CD4-positive, CD25-positive, alpha-beta regulatory T cell (primary cell): ENCODE data around the gene TSPAN9. TPM values are rescaled to one million over a fixed set of nuclear protein-coding genes. Genes with fewer than 3 reads are reported as not detected.

Source experiments
- ATAC-seq, 2 donors: fragments of 150-1000 bp; cut with Tn5 transposase; one replicate each; pipeline ENCODE4 v1.10.0; 2021; ENCODE audit warnings: low read depth in 2 of 2, moderate number of reproducible peaks in 2 of 2, moderate library complexity in 1 of 2
- DNase-seq, 3 donors: peaks; one replicate each; pipeline versions ENCODE4 v3.0.0 to v3.0.0-alpha.2; 2012 to 2022; ENCODE audit warnings: mixed read lengths in 1 of 3
- H3K27ac ChIP-seq: one replicate; pipeline ENCODE4 v1.7.0; 2013; ENCODE audit warnings: mild to moderate bottlenecking, low read length; ENCODE audit not compliant: insufficient read depth, poor library complexity, severe bottlenecking
- H3K27me3 ChIP-seq: one replicate; pipeline ENCODE4 v1.7.0; 2013; ENCODE audit warnings: low read length; ENCODE audit not compliant: control insufficient read depth, insufficient read depth
- H3K36me3 ChIP-seq: one replicate; pipeline ENCODE4 v1.7.0; 2013; ENCODE audit warnings: mild to moderate bottlenecking, low read length, moderate library complexity; ENCODE audit not compliant: control insufficient read depth, insufficient read depth
- H3K4me1 ChIP-seq: 2 replicates; pipeline ENCODE4 v1.7.0; 2013; ENCODE audit warnings: mild to moderate bottlenecking, low read length; ENCODE audit not compliant: insufficient read depth, control insufficient read depth, poor library complexity, severe bottlenecking
- H3K4me3 ChIP-seq: one replicate; pipeline ENCODE4 v1.7.0; 2013; ENCODE audit warnings: low read depth, mild to moderate bottlenecking, low read length, moderate library complexity
- H3K9me3 ChIP-seq, 2 experiments: 1 replicate in 1 of 2; 2 replicates in 1 of 2; pipeline ENCODE4 v1.7.0; 2013; ENCODE audit warnings: low read length in 2 of 2, mild to moderate bottlenecking in 1 of 2, moderate library complexity in 1 of 2; ENCODE audit not compliant: control insufficient read depth in 2 of 2
- H3K27ac Mint-ChIP-seq, 3 donors: one replicate each; pipeline ENCODE4 v1.8.0; 2020 to 2022; ENCODE audit warnings: mild to moderate bottlenecking in 3 of 3, mixed read lengths in 3 of 3, moderate library complexity in 2 of 3
- H3K27me3 Mint-ChIP-seq: one replicate; pipeline ENCODE4 v1.8.0; 2022; ENCODE audit warnings: mild to moderate bottlenecking, mixed read lengths
- H3K36me3 Mint-ChIP-seq: one replicate; pipeline ENCODE4 v1.8.0; 2020; ENCODE audit warnings: mixed read lengths
- H3K4me1 Mint-ChIP-seq, 4 donors: one replicate each; pipeline ENCODE4 v1.8.0; 2020 to 2022; ENCODE audit warnings: mixed read lengths in 4 of 4, mild to moderate bottlenecking in 1 of 4
- H3K4me3 Mint-ChIP-seq, 4 donors: one replicate each; pipeline ENCODE4 v1.8.0; 2020 to 2022; ENCODE audit warnings: mild to moderate bottlenecking in 4 of 4, mixed read lengths in 4 of 4, moderate library complexity in 3 of 4
- H3K9me3 Mint-ChIP-seq, 7 donors: one replicate each; pipeline ENCODE4 v1.8.0; 2020 to 2022; ENCODE audit warnings: mixed read lengths in 7 of 7, mild to moderate bottlenecking in 3 of 7, moderate library complexity in 2 of 7
- polyA plus RNA-seq, 4 donors: library from polyadenylated mRNA; unstranded; fragments of 300-500 nt; fragmentation: Illumina TruSeq; gene quantifications; one replicate each; pipeline ENCODE4 v1.2.3, GENCODE V29; 2021
- total RNA-seq: library from RNA; stranded (reverse); gene quantifications from one replicate; pipeline ENCODE4 v1.2.3, GENCODE V29; 2022

The TSPAN9 gene
- total and polyA plus RNA-seq, 5 donors from 2014 or later = 0.09 to 1.2 (median 0.30) TPM; not detected in 1

DNA sequence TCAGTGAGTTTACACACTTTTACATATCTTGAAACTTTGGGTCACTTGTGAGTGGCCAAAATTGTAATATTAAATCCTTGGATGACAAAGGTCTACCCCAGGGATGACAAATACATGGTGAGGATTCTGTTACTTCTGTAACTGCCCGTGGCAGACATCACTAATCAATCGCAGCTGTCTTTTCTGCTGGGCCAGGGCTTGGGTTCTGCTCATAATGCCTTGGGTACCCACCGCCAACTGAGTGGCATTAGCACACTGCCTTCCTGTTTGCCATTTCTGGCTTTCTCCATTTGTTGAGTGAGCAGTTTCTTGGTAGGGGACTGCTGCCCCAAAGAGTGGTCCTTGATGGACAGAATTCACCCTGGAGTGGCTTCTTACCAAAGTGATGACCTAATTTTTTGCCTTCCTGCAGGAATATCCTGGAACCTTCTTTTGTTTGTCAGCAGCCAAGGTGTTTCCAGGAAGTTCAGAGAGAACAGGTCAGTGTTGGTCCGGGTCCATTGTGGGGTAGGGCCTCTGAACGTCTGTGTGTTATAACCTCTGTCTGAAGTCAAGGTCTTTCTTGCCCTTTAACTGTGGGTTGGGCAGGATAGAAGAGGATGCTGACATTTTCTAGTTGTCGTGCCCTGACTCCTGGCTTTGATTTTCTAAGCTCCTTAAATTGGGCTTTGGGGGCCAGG is 6.2 kb downstream of the TSPAN9 start:
- no peak for DNase-seq
- Mint-ChIP-seq H3K4me1 (peaks cover 0 to 14% (median under 1%) of the 10 kb centered on the region in 4 donors), H3K27me3 (peaks cover 28% of the 10 kb centered on the region), H3K36me3 (no peaks in the 10 kb centered on the region), H3K9me3 (peaks cover 0 to 2% (median 0%) of the 10 kb centered on the region in 7 donors), H3K4me3 (no peak overlapping the region), H3K27ac (peak overlapping the region in 1 of 3 donors; percentile 33)
- H3K4me3 ChIP-seq = no peak overlapping the region
- H3K36me3 ChIP-seq = no peaks in the 10 kb centered on the region
- peaks cover 1% of the 10 kb centered on the region for H3K27me3 ChIP-seq
- no peak for ATAC-seq
- H3K4me1 ChIP-seq = no peaks in the 10 kb centered on the region
- no peaks in the 10 kb centered on the region for H3K9me3 ChIP-seq
- no peak overlapping the region for H3K27ac ChIP-seq

DNA sequence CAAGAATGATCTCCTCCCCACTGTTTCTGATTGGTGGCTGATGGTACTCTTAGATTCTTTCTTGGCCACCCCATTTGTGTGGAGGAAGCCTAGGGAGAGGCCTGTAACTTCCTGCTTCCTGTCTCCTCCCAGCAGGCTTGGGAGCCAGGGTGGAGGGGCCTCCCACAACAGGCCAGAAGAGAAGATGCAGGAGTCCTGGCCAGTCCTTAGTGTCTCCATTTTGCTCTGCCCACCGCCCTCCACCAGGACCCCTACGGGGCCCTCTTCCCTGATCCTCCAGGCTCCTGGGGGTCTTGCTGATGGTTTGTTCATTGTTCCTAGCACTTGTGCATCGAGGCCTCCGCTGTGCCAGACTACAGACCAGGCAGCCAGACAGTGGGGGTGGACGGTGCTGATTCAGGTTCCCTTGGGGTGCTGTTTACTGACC is 6.8 kb downstream of the TSPAN9 start:
- no peak for ATAC-seq
- Mint-ChIP-seq H3K9me3 (peaks cover 0 to 2% (median 0%) of the 10 kb centered on the region in 7 donors), H3K4me1 (peaks cover 0 to 13% (median 0%) of the 10 kb centered on the region in 4 donors), H3K27ac (no peak overlapping the region), H3K27me3 (peaks cover 26% of the 10 kb centered on the region), H3K36me3 (no peaks in the 10 kb centered on the region), H3K4me3 (no peak overlapping the region)
- H3K36me3 ChIP-seq = no peaks in the 10 kb centered on the region
- no peaks in the 10 kb centered on the region for H3K4me1 ChIP-seq
- H3K27me3 ChIP-seq = no peaks in the 10 kb centered on the region
- no peak overlapping the region for H3K4me3 ChIP-seq
- DNase-seq = peak in 1 of 3 donors; percentile 11
- no peak overlapping the region for H3K27ac ChIP-seq
- H3K9me3 ChIP-seq = no peaks in the 10 kb centered on the region

DNA sequence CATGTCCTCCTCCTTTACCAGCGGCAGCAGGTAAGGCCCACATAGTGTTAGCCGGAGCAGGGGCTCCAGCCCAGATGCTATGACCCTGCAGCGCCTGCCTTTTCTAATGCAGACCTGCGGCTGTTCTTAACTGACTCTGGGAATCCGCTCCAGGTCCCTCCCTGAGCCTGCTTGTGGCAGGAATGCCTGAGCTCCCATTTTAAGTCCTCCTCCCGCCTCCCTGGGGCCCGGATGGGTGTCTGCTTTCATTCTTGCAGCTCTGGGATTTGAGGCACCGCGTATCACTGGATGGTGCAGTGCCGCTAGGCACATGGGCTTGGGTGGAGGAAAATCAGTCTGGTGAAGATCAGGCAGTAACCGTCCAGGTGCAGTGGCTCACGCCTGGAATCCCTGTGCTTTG is 7.6 kb downstream of the TSPAN9 start:
- Histone ChIP-seq H3K36me3 (no peaks in the 10 kb centered on the region), H3K4me1 (no peaks in the 10 kb centered on the region), H3K27ac (no peak overlapping the region), H3K4me3 (no peak overlapping the region), H3K27me3 (no peaks in the 10 kb centered on the region), H3K9me3 (no peaks in the 10 kb centered on the region)
- no peak for ATAC-seq
- Mint-ChIP-seq H3K4me3 (no peak overlapping the region), H3K4me1 (peaks cover 0 to 13% (median 0%) of the 10 kb centered on the region in 4 donors), H3K9me3 (peaks cover 0 to 2% (median 0%) of the 10 kb centered on the region in 7 donors), H3K27ac (no peak overlapping the region), H3K27me3 (peaks cover 18% of the 10 kb centered on the region), H3K36me3 (no peaks in the 10 kb centered on the region)
- DNase-seq = no peak

DNA sequence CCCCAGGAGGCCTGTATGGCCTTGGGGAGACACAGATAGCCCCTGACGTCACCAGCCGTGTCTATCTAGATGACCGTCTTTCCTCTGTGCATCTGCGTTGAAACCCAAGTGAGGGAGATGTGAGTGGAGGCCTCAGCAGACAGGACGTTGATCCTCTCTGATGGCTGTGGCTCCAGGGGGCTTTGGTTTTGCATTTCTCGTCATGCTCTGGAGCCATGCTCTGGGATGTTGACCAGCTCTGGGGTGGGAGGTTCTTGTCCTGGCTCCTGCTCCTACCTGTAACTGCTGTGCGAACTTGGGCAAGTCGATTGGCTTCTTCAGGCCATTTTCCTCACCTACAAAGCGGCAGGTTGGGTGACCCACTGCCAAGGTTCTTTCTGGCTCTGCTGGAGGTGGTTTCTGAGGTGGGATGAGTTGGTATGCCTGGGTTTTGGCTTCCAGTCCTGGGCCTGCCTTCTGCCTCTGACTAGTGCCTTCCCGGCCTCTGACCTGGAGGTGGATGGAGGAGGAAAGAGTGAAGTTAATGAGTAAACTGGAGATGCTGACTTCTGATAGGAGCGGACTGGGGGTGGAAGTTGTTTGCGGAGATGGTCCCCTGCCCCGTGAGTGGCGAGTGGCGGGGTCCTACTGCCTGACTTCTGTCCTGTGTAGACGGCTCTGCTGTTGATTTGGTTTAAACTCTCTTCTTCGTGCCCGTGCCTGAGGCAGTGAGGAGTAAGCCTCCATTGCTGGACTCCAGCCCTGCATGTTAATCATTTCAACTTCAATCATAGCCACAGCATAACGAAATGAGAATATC is 8.4 kb downstream of the TSPAN9 start:
- no peaks in the 10 kb centered on the region for H3K9me3 ChIP-seq
- DNase-seq (no peak), ATAC-seq (no peak)
- no peaks in the 10 kb centered on the region for H3K27me3 ChIP-seq
- Mint-ChIP-seq H3K9me3 (peaks cover 0 to 2% (median 0%) of the 10 kb centered on the region in 7 donors), H3K36me3 (no peaks in the 10 kb centered on the region), H3K27me3 (peaks cover 10% of the 10 kb centered on the region), H3K4me3 (no peak overlapping the region), H3K4me1 (peaks cover 0 to 13% (median 0%) of the 10 kb centered on the region in 4 donors), H3K27ac (no peak overlapping the region)
- H3K36me3 ChIP-seq = no peaks in the 10 kb centered on the region
- H3K4me1 ChIP-seq = no peaks in the 10 kb centered on the region
- no peak overlapping the region for H3K27ac ChIP-seq
- H3K4me3 ChIP-seq = no peak overlapping the region

- Mint-ChIP-seq H3K27me3 (peaks cover 9% of the 10 kb centered on the region), H3K4me1 (peaks cover 0 to 13% (median 0%) of the 10 kb centered on the region in 4 donors), H3K27ac (no peak overlapping the region), H3K4me3 (no peak overlapping the region), H3K36me3 (no peaks in the 10 kb centered on the region), H3K9me3 (peaks cover 0 to 2% (median 0%) of the 10 kb centered on the region in 7 donors)
- Histone ChIP-seq H3K27me3 (no peaks in the 10 kb centered on the region), H3K27ac (no peak overlapping the region), H3K9me3 (no peaks in the 10 kb centered on the region), H3K4me1 (no peaks in the 10 kb centered on the region), H3K36me3 (no peaks in the 10 kb centered on the region), H3K4me3 (no peak overlapping the region)
- ATAC-seq = no peak
- no peak for DNase-seq
Measured at GRCh38 chr12:3086211-3086610, 9.0 kb downstream of the TSPAN9 start.

DNA sequence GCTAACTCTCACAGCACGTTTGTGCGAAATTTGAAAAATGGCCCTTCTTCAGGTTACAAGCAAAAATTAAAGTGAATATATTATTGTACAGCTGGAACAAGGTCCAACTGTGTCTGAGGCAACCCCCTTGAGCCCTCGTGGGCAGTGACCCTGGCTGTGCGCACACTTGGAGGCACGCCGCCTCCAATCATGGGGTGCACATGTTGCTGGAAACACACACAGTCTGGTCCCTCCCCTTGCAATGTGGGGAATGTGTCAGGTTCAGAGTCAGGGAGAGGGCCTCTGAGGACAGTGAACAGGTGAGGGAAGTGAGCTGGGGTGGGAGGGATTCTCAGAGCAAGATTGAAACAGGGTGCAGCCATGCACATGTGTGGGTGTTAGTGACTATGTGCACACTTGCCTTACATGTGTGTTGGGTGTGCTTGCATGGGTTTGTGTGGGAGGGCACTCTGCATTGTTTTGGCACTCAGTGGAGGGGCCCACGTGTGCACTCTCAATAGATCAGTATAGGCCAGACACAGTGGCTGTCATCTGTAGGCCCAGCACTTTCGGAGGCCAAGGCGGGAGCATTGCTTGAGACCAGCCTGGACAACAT is 9.6 kb downstream of the TSPAN9 start:
- no peaks in the 10 kb centered on the region for H3K4me1 ChIP-seq
- peaks cover 9% of the 10 kb centered on the region for H3K27me3 Mint-ChIP-seq

GRCh38 chr12:3087758-3088650 is 10.8 kb downstream of the TSPAN9 start:
- peaks cover 0 to 2% (median 0%) of the 10 kb centered on the region in 7 donors for H3K9me3 Mint-ChIP-seq
- H3K9me3 ChIP-seq = no peaks in the 10 kb centered on the region
- peaks cover 0 to 10% (median 0%) of the 10 kb centered on the region in 4 donors for H3K4me1 Mint-ChIP-seq
- no peaks in the 10 kb centered on the region for H3K36me3 Mint-ChIP-seq
- no peaks in the 10 kb centered on the region for H3K27me3 ChIP-seq
- no peaks in the 10 kb centered on the region for H3K36me3 ChIP-seq
- no peak overlapping the region for H3K4me3 ChIP-seq
- no peak overlapping the region for H3K4me3 Mint-ChIP-seq
- H3K27me3 Mint-ChIP-seq = peaks cover 9% of the 10 kb centered on the region
- H3K4me1 ChIP-seq = no peaks in the 10 kb centered on the region
- no peak for ATAC-seq
- no peak overlapping the region for H3K27ac Mint-ChIP-seq
- no peak overlapping the region for H3K27ac ChIP-seq
- DNase-seq = no peak

More for the DNA sequence above, 9.6 kb downstream of the TSPAN9 start:
- H3K27me3 ChIP-seq = no peaks in the 10 kb centered on the region
- Mint-ChIP-seq H3K27ac (no peak overlapping the region), H3K9me3 (peaks cover 0 to 2% (median 0%) of the 10 kb centered on the region in 7 donors), H3K36me3 (no peaks in the 10 kb centered on the region), H3K4me3 (no peak overlapping the region), H3K4me1 (peaks cover 0 to 13% (median 0%) of the 10 kb centered on the region in 4 donors)
- no peaks in the 10 kb centered on the region for H3K9me3 ChIP-seq
- H3K36me3 ChIP-seq = no peaks in the 10 kb centered on the region
- no peak overlapping the region for H3K4me3 ChIP-seq
- no peak for ATAC-seq
- DNase-seq = no peak
- H3K27ac ChIP-seq = no peak overlapping the region
